Stimulated activated CD4-positive, alpha-beta T cell treated with anti-CD3 and anti-CD28 coated beads, Interleukin-15, amount 100 ng/mL, for 1 hour (primary cell): Measurements from ENCODE around the gene PRR14L.
"Not testable (repeated sequence)": the region's sequence is repeated elsewhere in the genome, so short reads cannot be mapped to it uniquely, and the experiment has no call there.

Experiments
- DNase-seq, 2 donors: peaks; one replicate each; pipeline ENCODE4 v3.0.0-alpha.2; 2020; ENCODE audit warnings: low read depth in 1 of 2, low spot score in 1 of 2

Gene PRR14L

DNA sequence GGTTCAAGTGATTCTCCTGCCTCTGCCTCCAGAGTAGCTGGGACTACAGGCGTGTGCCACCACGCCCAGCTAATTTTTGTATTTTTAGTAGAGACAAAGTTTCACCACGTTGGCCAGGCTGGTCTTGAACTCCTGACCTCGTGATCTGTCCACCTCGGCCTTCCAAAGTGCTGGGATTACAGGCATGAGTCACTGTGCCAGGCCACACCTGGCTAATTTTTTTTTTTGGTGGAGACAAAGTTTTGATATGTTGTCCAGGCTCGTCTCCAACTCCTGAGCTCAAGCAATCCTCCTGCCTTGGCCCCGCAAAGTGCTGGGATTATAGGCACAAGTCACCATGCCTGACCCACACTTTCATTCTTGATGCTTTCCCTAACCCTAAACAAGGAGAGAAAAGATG lies 9.6 kb downstream of the PRR14L start:
- DNase-seq, result not testable (repeated sequence)

- no peak for DNase-seq
Measured at GRCh38 chr22:31739795-31740201, 10.1 kb downstream of the PRR14L start.

DNA sequence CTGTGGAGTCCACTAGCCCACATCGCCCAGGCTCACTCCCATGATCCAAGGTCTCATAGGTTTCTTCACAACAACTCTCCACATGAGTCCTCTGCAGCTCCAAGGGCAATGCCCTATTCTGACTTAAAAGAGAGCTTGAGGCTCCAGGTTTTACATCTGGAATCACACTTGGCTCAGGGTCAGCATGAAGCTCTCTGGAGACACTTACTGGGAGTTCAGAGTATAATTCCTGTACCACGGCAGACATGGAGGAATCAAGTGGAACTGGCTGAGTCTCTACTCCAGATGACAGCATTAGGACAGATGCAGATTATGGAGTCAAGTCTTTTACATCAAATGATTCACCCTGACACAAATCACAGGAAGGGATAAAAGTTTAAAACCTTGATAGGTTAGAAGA lies 11.4 kb downstream of the PRR14L start:
- DNase-seq, result no peak

DNA sequence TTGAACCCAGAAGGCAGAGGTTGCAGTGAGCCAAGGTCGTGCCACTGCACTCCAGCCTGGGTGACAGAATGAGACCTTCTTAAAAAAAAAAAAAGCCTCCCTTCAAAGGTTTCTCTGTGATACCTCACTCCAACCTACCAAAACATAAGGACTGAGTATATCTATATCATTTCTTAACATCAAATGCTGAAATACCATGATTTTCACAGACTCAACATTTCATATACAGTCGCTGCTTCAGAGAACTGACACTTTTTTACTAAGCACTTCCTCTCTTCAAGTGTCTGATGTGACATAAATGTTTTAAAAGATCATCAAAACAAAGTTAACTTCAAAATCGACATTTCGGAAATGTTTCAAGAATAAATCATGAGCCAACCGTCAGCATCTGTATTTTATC lies 12.0 kb downstream of the PRR14L start:
- no peak for DNase-seq

- DNase-seq, result no peak
Measured at GRCh38 chr22:31736458-31736857, 13.5 kb downstream of the PRR14L start.

DNA sequence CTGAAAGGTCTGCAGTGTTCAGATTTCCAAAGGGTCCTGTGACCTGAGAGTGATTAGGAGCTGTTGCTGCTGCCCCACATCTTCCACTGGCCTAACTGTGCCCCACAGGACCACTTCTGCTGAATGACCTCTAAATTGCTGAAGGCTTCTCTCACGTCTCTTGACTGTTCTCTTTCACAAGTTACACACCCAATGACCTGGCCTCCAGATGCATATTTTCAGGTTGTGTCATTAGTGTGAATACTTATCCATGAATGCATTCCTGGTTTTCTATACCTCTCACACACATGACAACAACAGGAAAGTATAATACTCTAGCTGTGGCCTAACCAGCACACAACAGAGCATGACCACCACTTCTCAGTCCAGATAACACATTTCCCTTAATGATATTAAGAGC lies 15.4 kb downstream of the PRR14L start:
- no peak for DNase-seq

- DNase-seq, result no peak
Measured at GRCh38 chr22:31733580-31734079, 16.3 kb downstream of the PRR14L start.

DNA sequence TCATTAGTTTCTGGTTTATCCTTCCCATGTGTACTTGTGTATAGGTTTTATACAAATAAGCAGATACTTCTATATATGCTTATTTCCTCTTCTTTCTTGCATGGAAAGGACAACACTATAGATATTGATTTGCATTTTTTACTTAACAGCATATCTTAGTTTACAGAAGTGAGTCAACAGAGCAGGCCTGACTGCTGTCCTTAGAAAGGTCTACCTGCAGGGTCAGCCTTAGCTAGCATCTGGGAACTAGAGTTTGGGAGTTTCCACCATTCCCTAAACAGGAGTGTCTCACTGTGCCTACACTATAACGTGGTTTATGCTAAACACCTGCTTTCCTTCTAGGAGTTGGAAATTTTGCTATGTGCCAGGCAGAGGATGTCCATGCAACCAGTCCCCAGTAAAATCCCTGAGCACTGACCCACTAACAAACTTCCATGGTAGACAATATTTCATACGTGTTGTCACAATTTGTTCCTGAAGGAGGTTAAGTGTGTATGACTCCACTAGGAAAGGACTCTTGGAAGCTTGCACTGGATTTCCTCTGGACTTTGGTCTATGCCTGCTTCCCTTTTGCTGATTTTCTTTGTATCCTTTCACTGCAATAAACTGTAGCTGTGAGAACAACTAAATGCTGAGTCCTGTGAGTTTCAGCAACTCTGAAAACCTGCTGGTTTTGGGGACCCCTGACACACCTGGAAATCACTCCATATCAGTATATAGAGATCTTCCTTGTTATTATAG lies 17.7 kb downstream of the PRR14L start:
- no peak for DNase-seq

- DNase-seq, result no peak
Measured at GRCh38 chr22:31730344-31730711, 19.6 kb downstream of the PRR14L start.

- DNase-seq, result no peak
Measured at GRCh38 chr22:31728857-31729256, 21.1 kb downstream of the PRR14L start.

DNA sequence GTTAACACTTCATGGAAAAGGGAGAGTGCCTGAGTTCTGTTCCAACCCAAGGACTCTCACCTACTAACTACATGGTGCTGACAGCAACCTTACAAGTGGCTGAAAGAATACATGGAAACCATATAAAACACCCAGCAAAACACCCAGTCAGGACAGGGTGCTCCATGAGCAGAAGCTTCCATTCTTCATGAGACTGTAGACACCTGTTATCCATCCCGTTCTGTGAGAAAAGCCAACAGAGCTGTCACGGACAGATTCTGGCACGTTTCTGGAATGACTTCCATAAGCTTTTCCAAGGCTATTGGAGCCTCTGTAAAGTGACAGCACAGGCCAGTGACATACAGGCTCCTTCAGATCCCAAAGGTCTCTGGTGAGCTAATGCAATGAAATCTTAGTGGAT lies 23.2 kb downstream of the PRR14L start:
- no peak for DNase-seq

DNA sequence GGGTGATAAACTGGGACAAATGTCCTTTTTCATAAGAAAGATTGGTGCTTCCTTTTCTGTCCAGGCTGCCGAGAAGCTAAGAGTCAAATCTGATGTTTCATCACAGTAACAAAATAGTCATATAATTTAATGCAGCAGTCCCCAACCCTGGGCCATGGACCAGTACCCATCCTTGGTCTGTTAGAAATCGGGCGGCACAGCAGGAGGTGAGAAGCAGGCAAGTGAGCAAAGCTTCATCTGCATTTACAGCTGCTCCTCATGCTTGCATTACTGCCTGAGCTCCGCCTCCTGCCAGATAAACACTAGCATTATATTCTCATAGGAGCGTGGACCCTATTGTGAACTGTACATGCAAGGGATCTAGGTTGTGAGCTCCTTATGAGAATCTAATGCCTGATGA lies 26.2 kb downstream of the PRR14L start:
- DNase-seq, result no peak

DNA sequence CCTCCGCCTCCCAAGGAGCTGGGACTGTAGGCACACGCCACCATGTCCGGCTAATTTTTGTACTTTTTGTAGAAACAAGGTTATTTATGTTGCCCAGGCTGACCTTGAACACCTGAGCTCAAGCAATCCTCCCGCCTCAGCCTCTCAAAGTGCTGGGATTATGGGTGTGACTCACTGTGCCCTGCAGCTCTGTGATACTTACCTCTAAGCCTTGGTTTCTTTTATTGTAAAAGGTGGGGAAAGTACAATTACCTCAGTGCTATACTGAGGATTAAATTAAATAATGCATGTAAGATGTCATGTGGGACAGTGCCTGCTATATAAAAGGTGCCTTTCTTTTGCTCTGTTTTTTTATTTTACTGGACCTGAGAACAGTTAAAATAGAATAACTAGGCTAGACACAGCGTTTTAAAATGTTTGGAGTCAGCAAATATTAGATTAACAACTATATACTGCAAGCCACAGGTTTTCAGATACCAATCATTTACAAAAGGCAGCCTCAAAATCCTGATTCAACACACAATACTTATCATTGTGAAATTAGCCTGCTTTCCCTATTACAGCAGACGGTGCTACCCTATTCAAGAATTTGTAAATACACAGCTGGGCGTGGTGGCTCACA lies 30.0 kb downstream of the PRR14L start:
- DNase-seq, result no peak

DNA sequence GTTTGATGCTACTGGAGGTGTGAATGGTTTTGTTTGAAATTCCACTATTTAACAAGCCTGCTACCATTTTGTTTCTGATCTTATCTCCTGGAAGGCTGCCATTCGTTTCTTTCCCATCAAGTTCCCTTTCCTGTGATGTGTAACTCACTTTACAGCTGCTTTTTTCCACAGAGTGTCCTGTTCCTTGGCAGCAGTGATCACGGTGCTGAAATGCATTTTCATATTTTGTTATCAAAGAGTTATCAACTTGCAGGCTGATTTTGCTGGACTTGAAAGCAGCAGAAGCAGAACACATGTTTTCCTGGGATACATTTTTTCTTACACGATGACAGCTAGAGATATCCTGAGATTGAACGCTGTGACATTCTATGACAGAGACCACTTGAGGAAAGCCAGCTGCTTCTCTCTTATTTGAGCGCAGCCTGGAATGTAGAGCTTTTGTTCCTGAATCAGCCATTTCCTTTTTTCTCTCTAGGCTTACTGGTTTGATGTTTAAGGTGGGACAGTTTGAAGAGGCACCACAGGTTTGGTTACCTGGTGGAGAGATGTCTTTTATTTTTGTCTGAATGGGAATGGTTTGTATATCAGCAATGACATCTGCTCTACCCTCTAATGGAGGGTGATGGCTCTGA lies 34.7 kb downstream of the PRR14L start:
- DNase-seq, result no peak

GRCh38 chr22:31711226-31711625 lies 38.7 kb downstream of the PRR14L start:
- not testable (repeated sequence) for DNase-seq

DNA sequence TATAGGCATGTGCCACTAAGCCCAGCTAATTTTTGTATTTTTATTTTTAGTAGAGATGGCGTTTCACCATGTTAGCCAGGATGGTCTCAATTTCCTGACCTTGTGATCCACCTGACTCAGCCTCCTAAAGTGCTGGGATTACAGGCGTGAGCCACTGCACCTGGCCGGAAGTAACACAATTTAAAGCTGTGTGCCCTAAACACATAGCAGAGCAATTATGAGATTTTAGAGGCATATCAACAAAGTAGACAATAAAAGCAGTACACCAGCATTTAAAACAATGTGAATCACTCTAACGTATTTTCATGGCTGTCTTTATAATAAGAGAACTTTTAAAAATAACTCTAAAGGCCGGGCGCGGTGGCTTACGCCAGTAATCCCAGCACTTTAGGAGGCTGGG lies 42.4 kb downstream of the PRR14L start:
- no peak for DNase-seq

- no peak for DNase-seq
Measured at GRCh38 chr22:31695423-31695822, 54.5 kb downstream of the PRR14L start.

DNA sequence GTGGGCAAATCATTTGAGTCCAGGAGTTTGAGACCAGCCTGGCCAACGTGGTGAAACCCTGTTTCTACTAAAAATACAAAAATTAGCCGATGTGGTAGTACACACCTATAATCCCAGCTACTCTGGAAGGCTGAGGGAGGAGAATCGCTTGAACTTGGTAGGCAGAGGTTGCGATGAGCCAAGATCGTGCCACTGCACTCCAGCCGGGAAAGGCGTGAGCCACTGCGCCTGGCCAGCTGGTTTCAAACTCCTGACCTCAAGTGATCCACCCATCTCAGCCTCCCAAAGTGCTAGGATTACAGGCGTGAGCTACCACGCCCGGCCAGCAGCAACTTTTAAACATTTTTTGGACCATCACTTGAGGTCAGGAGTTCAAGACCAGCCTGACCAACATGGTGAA lies 55.9 kb downstream of the PRR14L start:
- DNase-seq, result not testable (repeated sequence)

GRCh38 chr22:31692186-31692886 lies 57.6 kb downstream of the PRR14L start:
- no peak for DNase-seq

- DNase-seq, result no peak
Measured at GRCh38 chr22:31691408-31691807, 58.5 kb downstream of the PRR14L start.

DNA sequence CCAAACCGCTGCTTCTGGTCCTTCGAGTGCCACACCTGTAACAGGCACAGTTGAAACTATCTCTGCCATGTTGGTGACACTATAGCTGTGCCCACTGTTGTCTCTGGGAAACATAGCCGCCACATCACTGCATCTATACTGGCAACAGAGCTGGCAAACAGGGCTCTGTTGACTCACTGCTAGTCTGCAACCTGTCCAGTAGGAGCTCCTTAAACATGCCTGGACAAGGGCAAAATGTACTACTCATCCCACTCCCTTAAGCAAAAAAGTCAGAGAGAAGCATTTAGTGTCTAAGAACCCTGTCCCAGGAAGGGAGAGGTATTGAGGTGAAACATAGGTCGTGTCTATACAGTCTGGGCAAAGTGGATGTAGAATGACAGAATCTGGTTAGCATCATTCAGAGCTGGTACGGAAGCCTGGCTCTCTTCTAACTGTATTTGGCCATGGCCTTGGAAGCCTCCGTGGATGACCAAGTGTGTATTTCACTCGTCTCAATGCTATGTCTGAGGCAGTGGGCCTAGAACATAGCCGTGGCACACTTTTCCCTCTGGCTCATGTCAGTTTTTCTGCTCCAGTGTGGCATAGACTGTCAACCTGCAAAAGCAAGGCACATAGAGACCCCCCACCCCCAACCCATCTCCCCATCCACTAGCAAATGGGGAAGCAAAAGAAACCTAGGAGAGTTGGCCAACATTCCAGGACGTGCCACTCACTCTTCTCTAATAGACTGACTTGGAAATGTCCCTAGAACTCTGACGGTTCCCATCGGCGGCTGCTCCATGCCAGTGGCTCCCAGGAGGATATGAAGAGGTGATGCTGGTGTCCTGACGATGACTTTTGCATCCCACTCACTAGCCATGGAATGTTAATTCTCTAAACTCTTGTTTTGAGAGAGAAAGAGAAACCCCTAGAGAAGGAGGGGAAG lies 66.5 kb downstream of the PRR14L start:
- DNase-seq, result no peak
